Measurements from ENCODE around the gene KRTAP12-3.
"Not testable (repeated sequence)": the region's sequence is repeated elsewhere in the genome, so short reads cannot be mapped to it uniquely, and the experiment has no call there.

The KRTAP12-3 gene

GRCh38 chr21:44657635-44658540, at the start of gene KRTAP12-3:
Gene KRTAP12-3, plus strand, starts transcription at chr21:44657932. Its CDS starts 48 bp downstream, at chr21:44657980.
- DNase-seq = no peak

- DNase-seq = no peak
Observed at GRCh38 chr21:44609193-44609592, 48.5 kb upstream of the KRTAP12-3 start.

- not testable (repeated sequence) for DNase-seq
Observed at GRCh38 chr21:44610157-44610843, 47.4 kb upstream of the KRTAP12-3 start.

- no peak for DNase-seq
Observed at GRCh38 chr21:44611551-44611950, 46.2 kb upstream of the KRTAP12-3 start.

GRCh38 chr21:44612029-44612486, 45.7 kb upstream of the KRTAP12-3 start, which contains the start of gene KRTAP10-8:
Gene KRTAP10-8, plus strand, starts transcription at chr21:44612079. Its CDS starts 22 bp downstream, at chr21:44612101.
- DNase-seq = no peak

- DNase-seq = no peak
Observed at GRCh38 chr21:44612669-44613229, 45.0 kb upstream of the KRTAP12-3 start.

- no peak for DNase-seq
Observed at GRCh38 chr21:44613386-44614155, 44.2 kb upstream of the KRTAP12-3 start.

- DNase-seq = no peak
Observed at GRCh38 chr21:44614161-44614631, 43.5 kb upstream of the KRTAP12-3 start.

GRCh38 chr21:44614961-44615391, 42.8 kb upstream of the KRTAP12-3 start:
- DNase-seq = no peak

GRCh38 chr21:44615466-44615865, 42.3 kb upstream of the KRTAP12-3 start:
- DNase-seq = no peak

GRCh38 chr21:44615911-44616590, 41.7 kb upstream of the KRTAP12-3 start:
- no peak for DNase-seq

- DNase-seq = no peak
Observed at GRCh38 chr21:44616591-44616926, 41.2 kb upstream of the KRTAP12-3 start.

GRCh38 chr21:44617071-44617501, 40.6 kb upstream of the KRTAP12-3 start:
- no peak for DNase-seq

- DNase-seq = no peak
Observed at GRCh38 chr21:44618504-44618903, 39.2 kb upstream of the KRTAP12-3 start.

- peak; percentile 48 for DNase-seq
Observed at GRCh38 chr21:44618909-44619308, 38.8 kb upstream of the KRTAP12-3 start.

GRCh38 chr21:44619886-44620285, 37.8 kb upstream of the KRTAP12-3 start:
- no peak for DNase-seq

- DNase-seq = no peak
Observed at GRCh38 chr21:44623575-44623974, 34.2 kb upstream of the KRTAP12-3 start.

GRCh38 chr21:44625756-44626155, 32.0 kb upstream of the KRTAP12-3 start:
- no peak for DNase-seq

- DNase-seq = no peak
Observed at GRCh38 chr21:44626262-44626661, 31.5 kb upstream of the KRTAP12-3 start.

- no peak for DNase-seq
Observed at GRCh38 chr21:44626673-44627143, 31.0 kb upstream of the KRTAP12-3 start, which contains the start of gene KRTAP10-9. Gene KRTAP10-9, plus strand, starts transcription at chr21:44627093. Its CDS starts 79 bp downstream, at chr21:44627172.

- not testable (repeated sequence) for DNase-seq
Observed at GRCh38 chr21:44627181-44627822, 30.4 kb upstream of the KRTAP12-3 start.
